ENCODE data around the gene TSR3.
"Not testable (repeated sequence)": the region's sequence is repeated elsewhere in the genome, so short reads cannot be mapped to it uniquely, and the experiment has no call there.

The TSR3 gene

GRCh38 chr16:1337486-1337885 lies 14.2 kb downstream of the TSR3 start:
- DNase-seq (ENCODE audit: low spot score), result no peak

- DNase-seq (ENCODE audit: low spot score), result no peak
Observed at GRCh38 chr16:1336619-1337018, 15.1 kb downstream of the TSR3 start.

GRCh38 chr16:1335996-1336395 lies 15.7 kb downstream of the TSR3 start:
- no peak for DNase-seq (ENCODE audit: low spot score)

- DNase-seq (ENCODE audit: low spot score), result no peak
Observed at GRCh38 chr16:1335211-1335971, 16.3 kb downstream of the TSR3 start.

GRCh38 chr16:1334739-1335138 lies 16.9 kb downstream of the TSR3 start:
- DNase-seq (ENCODE audit: low spot score), result no peak

GRCh38 chr16:1333854-1334700 lies 17.6 kb downstream of the TSR3 start:
- DNase-seq (ENCODE audit: low spot score), result no peak

- DNase-seq (ENCODE audit: low spot score), result peak; percentile 91
Observed at GRCh38 chr16:1333149-1333812, 18.4 kb downstream of the TSR3 start, which contains the start of gene BAIAP3. BAIAP3 (plus strand) TSS chr16:1333645; CDS start chr16:1338550, 4,905 bp downstream.

- no peak for DNase-seq (ENCODE audit: low spot score)
Observed at GRCh38 chr16:1332618-1333148, 19.0 kb downstream of the TSR3 start.

GRCh38 chr16:1331712-1332617 lies 19.7 kb downstream of the TSR3 start:
- peak; percentile 82 for DNase-seq (ENCODE audit: low spot score)

GRCh38 chr16:1330931-1331711 lies 20.6 kb downstream of the TSR3 start:
- no peak for DNase-seq (ENCODE audit: low spot score)

- no peak for DNase-seq (ENCODE audit: low spot score)
Observed at GRCh38 chr16:1330260-1330914, 21.3 kb downstream of the TSR3 start.

- not testable (repeated sequence) for DNase-seq (ENCODE audit: low spot score)
Observed at GRCh38 chr16:1328961-1329360, 22.7 kb downstream of the TSR3 start.

- not testable (repeated sequence) for DNase-seq (ENCODE audit: low spot score)
Observed at GRCh38 chr16:1328136-1328535, 23.5 kb downstream of the TSR3 start.

- DNase-seq (ENCODE audit: low spot score), result no peak
Observed at GRCh38 chr16:1327619-1327947, 24.1 kb downstream of the TSR3 start.

GRCh38 chr16:1326946-1327618 lies 24.6 kb downstream of the TSR3 start:
- DNase-seq (ENCODE audit: low spot score), result no peak

- no peak for DNase-seq (ENCODE audit: low spot score)
Observed at GRCh38 chr16:1326391-1326790, 25.3 kb downstream of the TSR3 start.

GRCh38 chr16:1325673-1326371 lies 25.9 kb downstream of the TSR3 start:
- no peak for DNase-seq (ENCODE audit: low spot score)

- no peak for DNase-seq (ENCODE audit: low spot score)
Observed at GRCh38 chr16:1325261-1325660, 26.4 kb downstream of the TSR3 start.

GRCh38 chr16:1324286-1324826 lies 27.3 kb downstream of the TSR3 start:
- no peak for DNase-seq (ENCODE audit: low spot score)

All from AG08396 (cell line).